Esophagus muscularis mucosa (tissue), 4 donors: ENCODE data around the gene CLCNKA.

Source experiments
- EP300 ChIP-seq: sonication (generic); formaldehyde crosslinking; IDR thresholded peaks from one replicate; pipeline ENCODE4 v1.6.1; 2017; ENCODE audit warnings: antibody characterized with exemption
- POLR2AphosphoS5 ChIP-seq, 2 donors: sonication (generic); formaldehyde crosslinking; IDR thresholded peaks; one replicate each; pipeline ENCODE4 v1.6.1; 2017; ENCODE audit warnings: antibody characterized with exemption in 2 of 2
- TF ChIP-seq, protein P1 (sequence below), 3 experiments: fragments of 200-600 bp in 2 of 3; fragments of 450-650 bp in 1 of 3; sonication (generic) in 2 of 3; IDR thresholded peaks; one replicate each; pipeline ENCODE4 v1.5.1; 2017 to 2019; ENCODE audit warnings: antibody characterized with exemption in 3 of 3, mild to moderate bottlenecking in 2 of 3, moderate library complexity in 1 of 3

GRCh38 chr1:16029288-16029687 lies 7.5 kb downstream of the CLCNKA start:
- TF ChIP-seq EP300 (no peak), POLR2AphosphoS5 (IDR thresholded peaks at IDR 0.05) (no peak)
- TF ChIP-seq, protein P1, sequence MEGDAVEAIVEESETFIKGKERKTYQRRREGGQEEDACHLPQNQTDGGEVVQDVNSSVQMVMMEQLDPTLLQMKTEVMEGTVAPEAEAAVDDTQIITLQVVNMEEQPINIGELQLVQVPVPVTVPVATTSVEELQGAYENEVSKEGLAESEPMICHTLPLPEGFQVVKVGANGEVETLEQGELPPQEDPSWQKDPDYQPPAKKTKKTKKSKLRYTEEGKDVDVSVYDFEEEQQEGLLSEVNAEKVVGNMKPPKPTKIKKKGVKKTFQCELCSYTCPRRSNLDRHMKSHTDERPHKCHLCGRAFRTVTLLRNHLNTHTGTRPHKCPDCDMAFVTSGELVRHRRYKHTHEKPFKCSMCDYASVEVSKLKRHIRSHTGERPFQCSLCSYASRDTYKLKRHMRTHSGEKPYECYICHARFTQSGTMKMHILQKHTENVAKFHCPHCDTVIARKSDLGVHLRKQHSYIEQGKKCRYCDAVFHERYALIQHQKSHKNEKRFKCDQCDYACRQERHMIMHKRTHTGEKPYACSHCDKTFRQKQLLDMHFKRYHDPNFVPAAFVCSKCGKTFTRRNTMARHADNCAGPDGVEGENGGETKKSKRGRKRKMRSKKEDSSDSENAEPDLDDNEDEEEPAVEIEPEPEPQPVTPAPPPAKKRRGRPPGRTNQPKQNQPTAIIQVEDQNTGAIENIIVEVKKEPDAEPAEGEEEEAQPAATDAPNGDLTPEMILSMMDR (IDR thresholded peaks at IDR 0.05): no peak
